Osteoblast (primary cell): Measurements from ENCODE around the gene CRB2. TPM values are rescaled to one million over a fixed set of nuclear protein-coding genes. Genes with fewer than 3 reads are reported as not detected.

Experiments
- DNase-seq: peaks from one replicate; pipeline ENCODE4 v3.0.0; 2011; ENCODE audit warnings: low spot score, mixed read lengths; ENCODE audit not compliant: insufficient read length; ENCODE audit errors: missing footprints
- H2AFZ ChIP-seq: 2 replicates; pipeline ENCODE4 v1.6.0; 2011; ENCODE audit warnings: mild to moderate bottlenecking, low read length
- H3K27ac ChIP-seq: 2 replicates; pipeline ENCODE4 v1.5.1; 2011; ENCODE audit warnings: mild to moderate bottlenecking, low read depth, low read length, moderate library complexity
- H3K27me3 ChIP-seq: 2 replicates; pipeline ENCODE4 v1.6.0; 2012; ENCODE audit warnings: mild to moderate bottlenecking, control low read depth, inconsistent platforms, low read length, moderate library complexity; ENCODE audit not compliant: insufficient read depth
- H3K36me3 ChIP-seq: 2 replicates; pipeline ENCODE4 v1.5.1; 2011; ENCODE audit warnings: mild to moderate bottlenecking, low read length, control low read depth, moderate library complexity; ENCODE audit not compliant: insufficient read depth
- H3K4me1 ChIP-seq: 2 replicates; pipeline ENCODE4 v1.5.1; 2011; ENCODE audit warnings: mild to moderate bottlenecking, low read length, control low read depth, moderate library complexity; ENCODE audit not compliant: insufficient read depth
- H3K4me2 ChIP-seq: 2 replicates; pipeline ENCODE4 v1.6.0; 2011; ENCODE audit warnings: mild to moderate bottlenecking, low read length; ENCODE audit not compliant: insufficient read depth
- H3K4me3 ChIP-seq: fragments of 200-600 bp; sonication (generic); 3 replicates; pipeline ENCODE4 v1.5.1; 2012; ENCODE audit warnings: mild to moderate bottlenecking, low read length, inconsistent platforms; ENCODE audit not compliant: insufficient read depth
- H3K79me2 ChIP-seq: 2 replicates; pipeline ENCODE4 v1.6.0; 2012; ENCODE audit warnings: mild to moderate bottlenecking, low read length, control low read depth, inconsistent platforms; ENCODE audit not compliant: insufficient read depth
- H3K9me3 ChIP-seq: 2 replicates; pipeline ENCODE4 v1.5.1; 2011; ENCODE audit warnings: low read depth, low read length, control low read depth
- H4K20me1 ChIP-seq: 2 replicates; pipeline ENCODE4 v1.6.0; 2012; ENCODE audit warnings: mild to moderate bottlenecking, low read length, control low read depth; ENCODE audit not compliant: insufficient read depth
- CTCF ChIP-seq: IDR thresholded peaks from 2 replicates; pipeline ENCODE4 v1.5.1; 2011; ENCODE audit warnings: mild to moderate bottlenecking, low read depth, low read length, moderate library complexity; ENCODE audit errors: extremely low read depth
- total RNA-seq: library from RNA; depleted of rRNA; stranded (reverse); fragments of >200 nt; gene quantifications from 2 replicates; pipeline ENCODE4 v1.2.3, GENCODE V29; 2012

CRB2 gene
- total RNA-seq, 1 donor = not detected

DNA sequence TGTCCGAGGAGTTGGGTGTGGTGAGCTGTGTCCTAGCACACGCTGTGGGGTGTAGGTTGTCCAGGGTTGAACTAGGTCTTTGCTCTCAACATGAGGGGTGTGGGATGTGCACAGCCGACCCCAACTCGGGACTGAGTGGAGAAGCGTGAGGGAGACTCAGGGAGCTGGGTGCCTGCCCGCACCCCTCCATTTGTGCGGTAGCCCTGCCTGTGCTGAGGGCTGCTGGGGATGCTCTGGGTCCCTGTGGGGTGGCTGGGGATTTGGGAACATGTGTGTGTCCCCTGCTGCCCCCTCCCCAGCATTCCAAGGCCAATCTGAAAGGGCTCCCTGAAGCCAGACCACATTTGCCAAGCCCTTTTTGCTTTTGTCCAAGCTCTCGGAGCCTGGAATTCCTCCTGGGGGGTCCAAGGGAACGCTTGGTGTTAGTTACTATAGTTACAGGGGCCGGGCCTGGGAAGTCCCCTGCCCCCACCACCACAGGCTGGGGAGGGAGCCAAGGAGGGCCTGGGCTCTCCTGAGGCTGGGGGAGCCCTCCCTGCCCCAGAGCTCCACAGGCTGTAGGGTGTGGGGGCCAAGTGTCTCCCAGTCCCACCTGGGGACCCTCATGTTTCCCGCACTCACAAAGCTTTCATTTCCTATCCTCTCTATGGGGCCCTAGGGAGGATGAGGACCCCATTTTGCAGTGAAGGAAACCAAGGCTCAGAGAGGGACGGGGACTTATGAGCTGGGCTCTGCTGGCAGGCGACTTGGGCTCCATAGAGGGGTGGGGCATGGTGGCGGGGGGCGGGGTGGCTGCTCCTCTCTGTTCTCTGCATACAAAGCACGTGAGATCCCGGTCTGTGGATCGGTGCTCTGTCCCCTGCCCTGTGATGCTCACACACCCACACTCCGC lies 1.1 kb downstream of the CRB2 start:
- Histone ChIP-seq H3K27ac (no peak overlapping the region), H3K27me3 (peaks cover 12% of the 10 kb centered on the region), H3K36me3 (no peaks in the 10 kb centered on the region), H4K20me1 (no peaks in the 10 kb centered on the region), H3K9me3 (no peaks in the 10 kb centered on the region), H3K4me2 (no peak overlapping the region), H3K4me3 (no peak overlapping the region), H2AFZ (no peak overlapping the region), H3K79me2 (no peaks in the 10 kb centered on the region), H3K4me1 (no peaks in the 10 kb centered on the region)
- TF ChIP-seq CTCF = no peak
- DNase-seq = peak; percentile 85

DNA sequence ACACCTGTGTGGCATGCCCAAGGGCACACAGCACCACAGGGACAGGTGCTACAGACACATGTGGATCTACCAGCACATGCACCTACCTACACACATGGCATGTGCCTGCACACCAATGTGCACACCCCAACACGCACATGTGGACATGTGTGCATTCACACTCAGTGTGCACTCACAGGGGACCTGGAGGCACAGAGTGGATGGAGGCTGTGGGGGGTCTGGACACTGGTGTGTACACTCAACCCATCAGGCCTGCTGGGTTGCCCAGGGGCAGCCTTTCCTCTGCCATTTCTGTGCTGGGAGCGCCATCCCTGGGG lies 1.7 kb downstream of the CRB2 start:
- no peaks in the 10 kb centered on the region for H3K36me3 ChIP-seq
- no peak overlapping the region for H3K27ac ChIP-seq
- H3K27me3 ChIP-seq = peaks cover 9% of the 10 kb centered on the region
- H3K4me3 ChIP-seq = no peak overlapping the region
- TF ChIP-seq CTCF = no peak
- no peak overlapping the region for H2AFZ ChIP-seq
- H3K4me2 ChIP-seq = no peak overlapping the region
- H3K79me2 ChIP-seq = no peaks in the 10 kb centered on the region
- no peaks in the 10 kb centered on the region for H3K9me3 ChIP-seq
- H4K20me1 ChIP-seq = no peaks in the 10 kb centered on the region
- peak; percentile 51 for DNase-seq
- H3K4me1 ChIP-seq = no peaks in the 10 kb centered on the region

DNA sequence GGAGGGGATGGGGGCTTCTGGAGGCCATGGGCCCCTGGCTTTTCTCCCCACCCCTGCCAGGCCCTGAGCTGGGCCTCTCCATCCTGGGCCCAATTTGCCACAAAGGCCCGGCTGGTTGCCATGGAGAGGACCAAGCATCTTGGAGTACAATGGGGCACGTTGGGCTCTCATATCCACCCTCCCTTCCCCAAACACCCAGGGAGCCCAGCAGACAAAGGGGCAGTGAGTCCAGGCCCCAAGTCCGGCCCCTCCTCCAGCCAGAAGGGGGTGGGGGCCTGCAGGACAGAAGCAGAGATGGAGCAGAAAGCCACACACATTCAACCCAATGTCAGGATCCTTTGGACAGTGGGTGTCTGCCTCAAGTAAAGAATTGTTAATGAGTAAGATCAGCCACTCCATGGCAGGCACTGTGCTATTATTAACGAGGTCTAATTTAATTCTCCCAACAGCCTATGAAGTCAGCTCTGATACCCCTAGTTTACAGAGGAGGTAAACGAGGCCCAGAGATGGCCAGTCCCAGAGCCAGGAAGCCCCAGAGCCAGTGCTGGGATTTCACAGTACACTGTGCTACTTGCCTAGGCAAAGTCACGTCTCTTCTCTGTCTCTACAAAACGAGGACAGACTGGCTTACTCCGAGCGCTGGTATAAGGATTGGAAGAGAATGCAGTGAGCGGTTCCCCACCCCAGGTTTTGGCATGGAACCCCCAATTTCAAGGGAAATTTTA lies 2.3 kb downstream of the CRB2 start:
- no peak for TF ChIP-seq CTCF
- Histone ChIP-seq H3K36me3 (no peaks in the 10 kb centered on the region), H3K4me2 (no peak overlapping the region), H3K79me2 (no peaks in the 10 kb centered on the region), H3K27ac (no peak overlapping the region), H2AFZ (no peak overlapping the region), H4K20me1 (no peaks in the 10 kb centered on the region), H3K4me1 (no peaks in the 10 kb centered on the region), H3K27me3 (peaks cover 3% of the 10 kb centered on the region), H3K4me3 (no peak overlapping the region), H3K9me3 (no peaks in the 10 kb centered on the region)
- DNase-seq = peak; percentile 50

DNA sequence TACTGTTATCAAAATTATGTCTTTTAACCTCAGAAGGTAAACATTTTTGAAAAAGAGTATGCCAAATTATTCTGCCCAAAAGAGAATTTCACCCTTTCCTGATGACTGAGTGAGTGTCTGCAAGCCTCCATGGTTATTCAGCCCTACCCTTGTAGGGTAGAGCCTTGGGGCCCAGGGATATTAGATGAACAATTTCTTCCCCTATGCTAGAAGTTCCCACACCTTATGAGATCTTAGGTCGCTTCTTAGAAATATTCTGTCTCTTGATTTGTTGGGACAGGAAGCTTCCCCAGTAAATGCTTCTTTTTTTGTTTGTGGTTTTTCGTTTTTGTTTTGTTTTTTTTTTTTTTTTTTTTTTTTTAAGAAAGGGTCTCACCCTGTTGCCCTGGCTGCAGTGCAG lies 3.1 kb downstream of the CRB2 start:
- no peak overlapping the region for H3K4me2 ChIP-seq
- no peaks in the 10 kb centered on the region for H3K9me3 ChIP-seq
- no peak for TF ChIP-seq CTCF
- no peaks in the 10 kb centered on the region for H3K36me3 ChIP-seq
- no peak overlapping the region for H2AFZ ChIP-seq
- H3K4me3 ChIP-seq = no peak overlapping the region
- peak; percentile 59 for DNase-seq
- no peak overlapping the region for H3K27ac ChIP-seq
- no peaks in the 10 kb centered on the region for H3K4me1 ChIP-seq
- no peaks in the 10 kb centered on the region for H3K79me2 ChIP-seq
- no peaks in the 10 kb centered on the region for H4K20me1 ChIP-seq
- no peaks in the 10 kb centered on the region for H3K27me3 ChIP-seq
